Thyroid gland (tissue), 4 donors: ENCODE data around the gene PANX1. TPM values are rescaled to one million over a fixed set of nuclear protein-coding genes. Genes with fewer than 3 reads are reported as not detected.

Source experiments
- DNase-seq, 2 donors: peaks; one replicate each; pipeline ENCODE4 v3.0.0-alpha.2; 2019
- H3K27ac ChIP-seq, 3 donors: fragments of 200-600 bp; sonication (generic); 1 replicate in 2 of 3; 2 replicates in 1 of 3; pipeline ENCODE4 v1.5.1; 2016 to 2019; ENCODE audit warnings: mild to moderate bottlenecking in 1 of 3, moderate library complexity in 1 of 3
- H3K27me3 ChIP-seq: fragments of 200-600 bp; sonication (generic); one replicate; pipeline ENCODE4 v1.5.1; 2019
- H3K36me3 ChIP-seq, 2 donors: fragments of 200-600 bp; sonication (generic); one replicate each; pipeline ENCODE4 v1.5.1; 2016 to 2019
- H3K4me1 ChIP-seq, 2 donors: fragments of 200-600 bp; sonication (generic); one replicate each; pipeline ENCODE4 v1.5.1; 2017 to 2019
- H3K4me3 ChIP-seq, 3 donors: fragments of 200-600 bp; sonication (generic); replicated peaks in 1 of 3; 1 replicate in 2 of 3; 2 replicates in 1 of 3; pipeline ENCODE4 v1.5.1; 2016; ENCODE audit warnings: mild to moderate bottlenecking in 1 of 3
- H3K9me3 ChIP-seq: fragments of 200-600 bp; sonication (generic); one replicate; pipeline ENCODE4 v1.5.1; 2017
- POLR2A ChIP-seq, 2 donors: fragments of 450-650 bp; IDR thresholded peaks; one replicate each; pipeline ENCODE4 v1.6.1; 2017; ENCODE audit warnings: antibody characterized with exemption in 2 of 2, mild to moderate bottlenecking in 2 of 2, moderate library complexity in 1 of 2
- WGBS, 2 donors: methylation state at CpG; one replicate each; pipeline ENCODE4 v1.1.5; 2017; 5-methylcytosine and 5-hydroxymethylcytosine counted together
- intact Hi-C: fragments of 100-400 bp; cut with DNase I; formaldehyde crosslinking; loops from one replicate; pipeline ENCODE4 v1.15.1; 2023
- total RNA-seq, 4 donors: library from RNA; depleted of rRNA; stranded (reverse); fragments of >200 nt; gene quantifications; one replicate each; pipeline ENCODE4 v1.2.3, GENCODE V29; 2016
- TF ChIP-seq, protein P1 (sequence below), 6 experiments: fragments of 200-600 bp in 3 of 6; fragments of 450-650 bp in 3 of 6; sonication (generic) in 3 of 6; IDR thresholded peaks; one replicate each; pipeline ENCODE4 v1.5.1; 2016 to 2019; ENCODE audit warnings: antibody characterized with exemption in 6 of 6, mild to moderate bottlenecking in 2 of 6, inconsistent platforms in 1 of 6, moderate library complexity in 1 of 6

The PANX1 gene
- total RNA-seq, 4 donors from 2014 or later: 18.4 to 21.7 (median 19.1) TPM

DNA sequence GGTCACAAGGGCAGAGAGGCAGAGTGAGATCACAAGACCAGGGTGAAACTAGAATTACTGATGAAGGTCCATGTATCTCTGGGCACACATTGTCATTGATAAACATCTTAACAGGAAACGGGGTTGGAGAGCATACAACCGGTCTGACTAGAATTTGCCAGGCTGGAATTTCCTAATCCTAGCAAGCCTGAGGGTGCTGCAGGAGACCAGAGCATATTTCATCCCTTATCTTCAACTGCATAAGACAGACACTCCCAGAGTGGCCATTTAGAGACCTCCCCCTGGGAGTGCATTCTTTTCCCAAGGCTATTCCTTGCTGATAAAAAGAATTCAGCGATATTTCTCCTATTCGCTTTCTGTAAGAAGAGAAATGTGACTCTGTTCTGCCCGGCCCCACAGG lies 91.1 kb downstream of the PANX1 start:
- WGBS, 2 donors: 78 to 87% methylated on average over 5 of the region's 5 CpGs
- intact Hi-C loops: no loop called here
- Histone ChIP-seq H3K4me3 (no peak overlapping the region), H3K36me3 (no peaks in the 10 kb centered on the region), H3K27ac (no peak overlapping the region), H3K9me3 (no peaks in the 10 kb centered on the region), H3K27me3 (no peaks in the 10 kb centered on the region), H3K4me1 (no peaks in the 10 kb centered on the region)
- no peak for DNase-seq
- TF ChIP-seq, protein P1, sequence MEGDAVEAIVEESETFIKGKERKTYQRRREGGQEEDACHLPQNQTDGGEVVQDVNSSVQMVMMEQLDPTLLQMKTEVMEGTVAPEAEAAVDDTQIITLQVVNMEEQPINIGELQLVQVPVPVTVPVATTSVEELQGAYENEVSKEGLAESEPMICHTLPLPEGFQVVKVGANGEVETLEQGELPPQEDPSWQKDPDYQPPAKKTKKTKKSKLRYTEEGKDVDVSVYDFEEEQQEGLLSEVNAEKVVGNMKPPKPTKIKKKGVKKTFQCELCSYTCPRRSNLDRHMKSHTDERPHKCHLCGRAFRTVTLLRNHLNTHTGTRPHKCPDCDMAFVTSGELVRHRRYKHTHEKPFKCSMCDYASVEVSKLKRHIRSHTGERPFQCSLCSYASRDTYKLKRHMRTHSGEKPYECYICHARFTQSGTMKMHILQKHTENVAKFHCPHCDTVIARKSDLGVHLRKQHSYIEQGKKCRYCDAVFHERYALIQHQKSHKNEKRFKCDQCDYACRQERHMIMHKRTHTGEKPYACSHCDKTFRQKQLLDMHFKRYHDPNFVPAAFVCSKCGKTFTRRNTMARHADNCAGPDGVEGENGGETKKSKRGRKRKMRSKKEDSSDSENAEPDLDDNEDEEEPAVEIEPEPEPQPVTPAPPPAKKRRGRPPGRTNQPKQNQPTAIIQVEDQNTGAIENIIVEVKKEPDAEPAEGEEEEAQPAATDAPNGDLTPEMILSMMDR (IDR thresholded peaks at IDR 0.05): no peak
- no peak for TF ChIP-seq POLR2A (IDR thresholded peaks at IDR 0.05)

DNA sequence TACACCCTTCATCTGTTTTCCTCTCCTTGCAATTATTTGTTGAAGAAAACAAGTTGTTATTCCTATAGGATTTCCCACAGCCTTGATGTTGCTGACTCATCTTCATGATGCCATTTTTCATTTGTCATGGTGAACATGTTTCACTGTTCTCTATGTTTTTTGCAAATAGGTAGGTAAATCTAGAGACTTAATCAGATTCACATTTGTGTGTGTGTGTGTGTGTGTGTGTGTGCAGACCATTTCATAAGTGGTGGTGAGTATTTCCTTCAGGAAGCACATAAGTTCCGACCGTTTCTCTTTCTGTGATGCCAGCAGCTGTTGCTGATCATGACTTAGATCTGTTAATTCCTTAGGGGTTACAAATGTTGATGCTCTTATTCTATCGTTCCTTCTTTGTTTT lies 95.4 kb downstream of the PANX1 start:
- intact Hi-C loops: no loop called here
- Histone ChIP-seq H3K9me3 (no peaks in the 10 kb centered on the region), H3K4me3 (no peak overlapping the region), H3K27me3 (no peaks in the 10 kb centered on the region), H3K4me1 (no peaks in the 10 kb centered on the region), H3K27ac (no peak overlapping the region), H3K36me3 (no peaks in the 10 kb centered on the region)
- TF ChIP-seq POLR2A (IDR thresholded peaks at IDR 0.05): no peak
- TF ChIP-seq, protein P1 (IDR thresholded peaks at IDR 0.05): no peak
- WGBS, 2 donors: 43 to 54% methylated on average over 3 of the region's 3 CpGs
- DNase-seq: no peak

Other genes starting within 250 kb of the PANX1 start
- under 1 TPM in 2 of 4 donors, not detected in 2; 0.21 to 0.24 TPM for gene HEPHL1, start 107.5 kb upstream of the PANX1 start, total RNA-seq
- gene IZUMO1R, start 175.7 kb downstream of the PANX1 start, total RNA-seq: not detected